Measurements from ENCODE around the gene IRF1.

GRCh38 chr5:132498152-132498551 is 7.6 kb upstream of the IRF1 start:
- TF ChIP-seq GATA2 (IDR thresholded peaks at IDR 0.05; ENCODE audit: low read depth, low read length): no peak
- no peak for TF ChIP-seq GATA3 (IDR thresholded peaks at IDR 0.05; ENCODE audit: low read depth, low read length)

All from SH-SY5Y (cell line).